SK-N-SH treated with all-trans-retinoic acid at 6 μM for 48 hours (cell line): ENCODE measurements around the gene CTBP2.
"Not testable (repeated sequence)": the region's sequence is repeated elsewhere in the genome, so short reads cannot be mapped to it uniquely, and the experiment has no call there.

Experiments used
- ATAC-seq: fragments of 200-7000 bp; cut with Tn5 transposase; 3 replicates; pipeline ENCODE4 v1.9.1; 2020; ENCODE audit warnings: mild to moderate bottlenecking, moderate library complexity
- ARNTL ChIP-seq: fragments of 450-650 bp; formaldehyde crosslinking; IDR thresholded peaks from 2 replicates; pipeline ENCODE4 v1.5.0; 2020; ENCODE audit warnings: low read depth, mild to moderate bottlenecking, moderate library complexity, borderline replicate concordance
- CSDC2 ChIP-seq: fragments of 250-450 bp; sonication (Bioruptor Pico); IDR thresholded peaks from 2 replicates; pipeline ENCODE4 v1.5.0; 2020; ENCODE audit warnings: mild to moderate bottlenecking, moderate library complexity
- CSRNP3 ChIP-seq: fragments of 250-450 bp; sonication (Bioruptor Pico); IDR thresholded peaks from 2 replicates; pipeline ENCODE4 v1.5.1; 2021; ENCODE audit warnings: mild to moderate bottlenecking, moderate library complexity
- GLIS3 ChIP-seq: fragments of 250-450 bp; sonication (Bioruptor Pico); IDR thresholded peaks from 2 replicates; pipeline ENCODE4 v1.5.0; 2020; ENCODE audit warnings: mild to moderate bottlenecking, moderate library complexity
- ISL1 ChIP-seq: fragments of 250-450 bp; sonication (Bioruptor Pico); IDR thresholded peaks from 2 replicates; pipeline ENCODE4 v2.1.2; 2022; ENCODE audit warnings: mild to moderate bottlenecking, moderate library complexity
- OSR1 ChIP-seq: fragments of 250-450 bp; sonication (Bioruptor Pico); IDR thresholded peaks from 2 replicates; pipeline ENCODE4 v1.8.0; 2022; ENCODE audit warnings: moderate library complexity, mild to moderate bottlenecking, inconsistent platforms
- PPARA ChIP-seq: fragments of 250-450 bp; sonication (Bioruptor Pico); IDR thresholded peaks from 2 replicates; pipeline ENCODE4 v1.5.0; 2020; ENCODE audit warnings: mild to moderate bottlenecking, borderline replicate concordance
- RARB ChIP-seq: fragments of 250-450 bp; sonication (Bioruptor Pico); IDR thresholded peaks from 2 replicates; pipeline ENCODE4 v1.8.0; 2021; ENCODE audit warnings: mild to moderate bottlenecking, moderate library complexity
- SNAI2 ChIP-seq: fragments of 250-450 bp; sonication (Bioruptor Pico); IDR thresholded peaks from 2 replicates; pipeline ENCODE4 v1.5.0; 2020; ENCODE audit warnings: mild to moderate bottlenecking, moderate library complexity
- TCF4 ChIP-seq: fragments of 250-450 bp; sonication (Bioruptor Pico); IDR thresholded peaks from 2 replicates; pipeline ENCODE4 v1.8.0; 2021; ENCODE audit warnings: mild to moderate bottlenecking, moderate library complexity, borderline replicate concordance
- ZC3H10 ChIP-seq: fragments of 250-450 bp; sonication (Bioruptor Pico); IDR thresholded peaks from 2 replicates; pipeline ENCODE4 v1.5.1; 2021; ENCODE audit warnings: mild to moderate bottlenecking, moderate library complexity
- ZFP3 ChIP-seq: fragments of 250-450 bp; sonication (Bioruptor Pico); IDR thresholded peaks from 2 replicates; pipeline ENCODE4 v1.5.0; 2020; ENCODE audit warnings: mild to moderate bottlenecking, moderate library complexity
- ZFP30 ChIP-seq: fragments of 450-650 bp; formaldehyde crosslinking; IDR thresholded peaks from 2 replicates; pipeline ENCODE4 v1.5.0; 2022; ENCODE audit warnings: mild to moderate bottlenecking, moderate library complexity
- ZNF565 ChIP-seq: fragments of 450-650 bp; formaldehyde crosslinking; conservative IDR thresholded peaks from 2 replicates; pipeline ENCODE4 v1.5.0; 2020; ENCODE audit warnings: low read depth, mild to moderate bottlenecking, moderate library complexity
- TF ChIP-seq, protein P1 (sequence below): fragments of 250-450 bp; sonication (Bioruptor Pico); IDR thresholded peaks from 2 replicates; pipeline ENCODE4 v1.5.1; 2020; ENCODE audit warnings: low read depth, mild to moderate bottlenecking, moderate library complexity
- TF ChIP-seq, protein P2 (sequence below): fragments of 250-450 bp; sonication (Bioruptor Pico); IDR thresholded peaks from 2 replicates; pipeline ENCODE4 v1.8.0; 2020; ENCODE audit warnings: mild to moderate bottlenecking, moderate library complexity, borderline replicate concordance

The CTBP2 gene

GRCh38 chr10:125192005-125192404, 31.6 kb upstream of the CTBP2 start (continued):
- TF ChIP-seq, protein P1, sequence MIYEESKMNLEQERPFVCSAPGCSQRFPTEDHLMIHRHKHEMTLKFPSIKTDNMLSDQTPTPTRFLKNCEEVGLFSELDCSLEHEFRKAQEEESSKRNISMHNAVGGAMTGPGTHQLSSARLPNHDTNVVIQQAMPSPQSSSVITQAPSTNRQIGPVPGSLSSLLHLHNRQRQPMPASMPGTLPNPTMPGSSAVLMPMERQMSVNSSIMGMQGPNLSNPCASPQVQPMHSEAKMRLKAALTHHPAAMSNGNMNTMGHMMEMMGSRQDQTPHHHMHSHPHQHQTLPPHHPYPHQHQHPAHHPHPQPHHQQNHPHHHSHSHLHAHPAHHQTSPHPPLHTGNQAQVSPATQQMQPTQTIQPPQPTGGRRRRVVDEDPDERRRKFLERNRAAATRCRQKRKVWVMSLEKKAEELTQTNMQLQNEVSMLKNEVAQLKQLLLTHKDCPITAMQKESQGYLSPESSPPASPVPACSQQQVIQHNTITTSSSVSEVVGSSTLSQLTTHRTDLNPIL = no peak
- TF ChIP-seq SNAI2 (CRISPR knock-in tag) = no peak

- no peak for ATAC-seq
- TF ChIP-seq RARB (CRISPR knock-in tag) (no peak), CSRNP3 (no peak), GLIS3 (CRISPR knock-in tag) (no peak), ZFP30 (CRISPR knock-in tag) (no peak), ZFP3 (CRISPR knock-in tag) (no peak), ARNTL (no peak)
Measured at GRCh38 chr10:125190946-125191345, 30.6 kb upstream of the CTBP2 start.

DNA sequence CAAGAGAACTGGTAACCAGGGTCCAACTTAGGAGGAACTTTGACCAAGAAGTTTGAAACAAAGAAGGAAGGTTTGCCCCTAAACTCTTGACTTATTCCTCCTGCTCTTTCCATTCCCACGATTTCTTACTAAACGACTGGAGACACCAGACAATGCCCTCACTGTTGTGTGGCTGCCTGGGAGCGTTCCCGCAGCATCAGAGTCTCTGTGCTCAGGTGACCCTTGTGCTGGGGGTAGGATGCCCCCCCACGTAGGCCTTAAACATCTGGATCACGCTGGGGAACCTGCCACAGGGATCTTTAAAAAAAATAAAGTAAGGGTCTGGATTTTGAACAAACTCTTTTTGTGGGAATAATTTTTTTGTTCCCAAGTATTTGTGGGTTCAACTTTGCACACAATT, 30.1 kb upstream of the CTBP2 start:
- TF ChIP-seq TCF4 (CRISPR knock-in tag) (no peak), ZFP30 (CRISPR knock-in tag) (no peak)
- TF ChIP-seq, all 23 proteins: peak for 0
- no peak for ATAC-seq

GRCh38 chr10:125189162-125189561, 28.8 kb upstream of the CTBP2 start:
- TF ChIP-seq, protein P2, sequence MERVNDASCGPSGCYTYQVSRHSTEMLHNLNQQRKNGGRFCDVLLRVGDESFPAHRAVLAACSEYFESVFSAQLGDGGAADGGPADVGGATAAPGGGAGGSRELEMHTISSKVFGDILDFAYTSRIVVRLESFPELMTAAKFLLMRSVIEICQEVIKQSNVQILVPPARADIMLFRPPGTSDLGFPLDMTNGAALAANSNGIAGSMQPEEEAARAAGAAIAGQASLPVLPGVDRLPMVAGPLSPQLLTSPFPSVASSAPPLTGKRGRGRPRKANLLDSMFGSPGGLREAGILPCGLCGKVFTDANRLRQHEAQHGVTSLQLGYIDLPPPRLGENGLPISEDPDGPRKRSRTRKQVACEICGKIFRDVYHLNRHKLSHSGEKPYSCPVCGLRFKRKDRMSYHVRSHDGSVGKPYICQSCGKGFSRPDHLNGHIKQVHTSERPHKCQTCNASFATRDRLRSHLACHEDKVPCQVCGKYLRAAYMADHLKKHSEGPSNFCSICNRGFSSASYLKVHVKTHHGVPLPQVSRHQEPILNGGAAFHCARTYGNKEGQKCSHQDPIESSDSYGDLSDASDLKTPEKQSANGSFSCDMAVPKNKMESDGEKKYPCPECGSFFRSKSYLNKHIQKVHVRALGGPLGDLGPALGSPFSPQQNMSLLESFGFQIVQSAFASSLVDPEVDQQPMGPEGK (CRISPR knock-in tag) = no peak
- no peak for TF ChIP-seq ISL1
- TF ChIP-seq, protein P1 = no peak
- no peak for ATAC-seq

DNA sequence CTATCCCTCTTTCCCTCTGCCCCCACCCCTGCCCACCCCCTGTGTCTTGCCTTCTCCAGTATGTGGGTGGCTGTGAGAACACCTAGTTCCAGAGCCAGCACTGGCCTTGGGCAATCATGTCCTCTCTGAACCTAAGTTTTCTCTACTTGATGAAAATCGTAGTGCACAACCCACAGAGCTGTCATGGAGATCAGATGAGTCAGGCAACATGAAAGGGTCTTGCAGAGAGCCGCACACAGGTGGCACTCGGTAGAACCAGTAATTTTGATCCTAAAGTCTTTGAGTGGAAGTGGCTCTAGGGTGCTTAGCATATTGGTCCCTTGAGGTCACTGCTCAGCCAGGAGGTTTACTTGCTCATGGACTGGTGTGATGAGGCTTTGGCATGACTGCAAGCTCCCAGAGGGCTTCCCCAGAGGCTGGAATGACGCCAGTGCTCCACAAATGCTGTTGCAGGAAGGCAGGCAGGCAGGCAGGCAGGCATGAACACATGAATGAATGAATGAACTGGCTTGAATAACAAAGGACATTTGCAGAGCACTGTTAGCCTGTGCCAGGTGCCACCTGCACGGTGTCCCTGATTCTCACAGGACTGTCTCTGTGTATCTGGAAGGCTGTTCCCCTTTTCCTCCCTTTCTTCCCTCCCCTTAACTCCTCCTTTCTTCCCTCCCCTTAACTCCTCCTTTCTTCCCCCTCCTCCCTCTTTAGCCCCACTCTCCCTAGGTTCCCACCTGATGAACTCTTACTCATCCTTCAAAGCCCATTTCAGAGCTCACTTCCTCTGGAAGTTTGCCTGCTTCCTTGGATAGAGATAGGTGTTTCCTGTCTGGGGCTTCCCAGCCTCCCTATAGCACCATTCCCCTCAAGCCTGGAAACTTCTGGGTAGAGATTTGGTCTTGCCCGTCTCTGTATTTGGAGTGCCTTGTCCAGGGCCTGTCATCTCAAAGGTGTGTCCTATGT, 27.2 kb upstream of the CTBP2 start:
- TF ChIP-seq, protein P2 (CRISPR knock-in tag) = no peak
- TF ChIP-seq ZFP3 (CRISPR knock-in tag) = peak; percentile 70; the same call in 1 of the 2 replicates
- ATAC-seq = no peak

- ATAC-seq = no peak
- TF ChIP-seq PPARA (no peak), ARNTL (no peak), RARB (CRISPR knock-in tag) (no peak), CSRNP3 (no peak), CSDC2 (CRISPR knock-in tag) (no peak), ZNF565 (CRISPR knock-in tag) (no peak), OSR1 (CRISPR knock-in tag) (no peak), ZC3H10 (CRISPR knock-in tag) (no peak)
- TF ChIP-seq, protein P1 = no peak
Measured at GRCh38 chr10:125186431-125187170, 26.2 kb upstream of the CTBP2 start.

- not testable (repeated sequence) for ATAC-seq
Measured at GRCh38 chr10:125179107-125179506, 18.7 kb upstream of the CTBP2 start.
